HCT116 (cell line): ENCODE measurements around the gene OR9G4. TPM values are rescaled to one million over a fixed set of nuclear protein-coding genes. Genes with fewer than 3 reads are reported as not detected.

Experiments used
- ATAC-seq: fragments of 200-7000 bp; cut with Tn5 transposase; 2 replicates; pipeline ENCODE4 v1.9.1; 2020; ENCODE audit warnings: mild to moderate bottlenecking, moderate library complexity
- BruUV-seq: library from RNA; stranded (reverse); fragments of 400-500 nt; replicated peaks from 2 replicates; lab custom pipeline; 2021; lab: Mats Ljungman, UMichigan
- CTCF ChIA-PET: fragments of 300-600 bp; sonication (Branson Sonifier 250); formaldehyde crosslinking; loops from one replicate; lab custom pipeline; 2021; ENCODE audit warnings: antibody characterized with exemption; lab: Charles Lee
- POLR2A ChIA-PET: fragments of 300-600, 350-600 bp; sonication (Branson Sonifier 250); formaldehyde crosslinking; loops from one replicate; lab custom pipeline; 2021; ENCODE audit warnings: antibody characterized with exemption; lab: Charles Lee
- RAD21 ChIA-PET, 2 experiments: fragments of 300-600 bp; sonication (Branson Sonifier 250); formaldehyde crosslinking; loops; one replicate each; lab custom pipeline; 2023; ENCODE audit warnings: low total read pairs in 2 of 2; ENCODE audit not compliant: uncharacterized antibody in 2 of 2, unreplicated experiment in 2 of 2, low non-redundant PET in 1 of 2; lab: Charles Lee
- DNase-seq: peaks from one replicate; pipeline ENCODE4 v3.0.0-alpha.2; 2010; ENCODE audit warnings: low read depth, low spot score
- H2AFZ ChIP-seq: fragments of 200-600 bp; shearing (Covaris generic), sonication (generic); 2 replicates; pipeline ENCODE4 v1.6.1; 2017; ENCODE audit warnings: low read depth, mixed run types, mixed read lengths, antibody characterized with exemption, low read length; ENCODE audit not compliant: poor library complexity, severe bottlenecking
- H3K27ac ChIP-seq: 2 replicates; pipeline ENCODE4 v1.5.1; 2012; ENCODE audit warnings: low read depth, low read length
- H3K27me3 ChIP-seq: fragments of 200-600 bp; sonication (generic); 2 replicates; pipeline ENCODE4 v1.6.1; 2016; ENCODE audit warnings: mixed run types, low read length, mixed read lengths; ENCODE audit not compliant: insufficient read depth
- H3K36me3 ChIP-seq, 2 experiments: fragments of 200-500 bp in 1 of 2; fragments of 200-600 bp in 1 of 2; sonication (Bioruptor generic) in 1 of 2; sonication (generic) in 1 of 2; 2 replicates each; pipeline versions ENCODE4 v1.5.1 to v1.6.1; 2014 to 2016; ENCODE audit warnings: low read length in 2 of 2, inconsistent platforms in 1 of 2, mixed read lengths in 1 of 2, mixed run types in 1 of 2; ENCODE audit not compliant: insufficient read depth in 2 of 2, control insufficient read depth in 1 of 2
- H3K4me1 ChIP-seq, 2 experiments: fragments of 200-600 bp in 1 of 2; sonication (generic) in 1 of 2; 2 replicates each; pipeline versions ENCODE4 v1.5.1 to v1.6.1; 2012 to 2017; ENCODE audit warnings: low read length in 2 of 2, inconsistent platforms in 1 of 2, mild to moderate bottlenecking in 1 of 2, mixed read lengths in 1 of 2, mixed run types in 1 of 2, moderate library complexity in 1 of 2; ENCODE audit not compliant: insufficient read depth in 2 of 2, control insufficient read depth in 1 of 2
- H3K4me2 ChIP-seq: fragments of 200-600 bp; sonication (generic); 2 replicates; pipeline ENCODE4 v1.6.1; 2017; ENCODE audit warnings: mixed run types, low read length, mixed read lengths
- H3K4me3 ChIP-seq, 2 experiments: fragments of 200-600 bp in 1 of 2; sonication (generic) in 1 of 2; replicated peaks in 1 of 2; 2 replicates each; pipeline ENCODE4 v1.5.1; 2011 to 2016; ENCODE audit warnings: low read length in 2 of 2, control low read depth in 1 of 2, low read depth in 1 of 2, mild to moderate bottlenecking in 1 of 2, mixed read lengths in 1 of 2, mixed run types in 1 of 2
- H3K79me2 ChIP-seq: fragments of 200-600 bp; sonication (generic); 2 replicates; pipeline ENCODE4 v1.6.1; 2017; ENCODE audit warnings: mild to moderate bottlenecking, mixed run types, low read length, moderate library complexity, mixed read lengths; ENCODE audit not compliant: insufficient read depth
- H3K9ac ChIP-seq: fragments of 200-600 bp; sonication (generic); 2 replicates; pipeline ENCODE4 v1.6.1; 2016; ENCODE audit warnings: low read length, mixed read lengths
- H3K9me2 ChIP-seq: fragments of 200-600 bp; sonication (generic), shearing (Covaris generic); 2 replicates; pipeline ENCODE4 v1.6.1; 2017; ENCODE audit warnings: mixed run types, mild to moderate bottlenecking, moderate library complexity; ENCODE audit not compliant: insufficient read depth
- H3K9me3 ChIP-seq, 2 experiments: fragments of 200-500 bp in 1 of 2; fragments of 200-600 bp in 1 of 2; sonication (Bioruptor generic) in 1 of 2; sonication (generic) in 1 of 2; 2 replicates each; pipeline ENCODE4 v1.6.1; 2014 to 2017; ENCODE audit warnings: low read length in 2 of 2, mixed read lengths in 2 of 2, inconsistent platforms in 1 of 2, low read depth in 1 of 2, mild to moderate bottlenecking in 1 of 2, mixed run types in 1 of 2, moderate library complexity in 1 of 2; ENCODE audit not compliant: control insufficient read depth in 1 of 2, insufficient read depth in 1 of 2
- H4K20me1 ChIP-seq: fragments of 200-600 bp; sonication (generic), shearing (Covaris generic); 2 replicates; pipeline ENCODE4 v1.6.1; 2017; ENCODE audit warnings: mixed run types, mild to moderate bottlenecking, moderate library complexity; ENCODE audit not compliant: insufficient read depth
- CBX3 ChIP-seq: IDR thresholded peaks from 2 replicates; pipeline ENCODE4 v1.6.1; 2012; ENCODE audit warnings: low read depth
- CEBPB ChIP-seq: IDR thresholded peaks from 2 replicates; pipeline ENCODE4 v1.6.1; 2012; ENCODE audit warnings: low read depth
- EGR1 ChIP-seq: IDR thresholded peaks from 2 replicates; pipeline ENCODE4 v1.6.1; 2012; ENCODE audit warnings: low read depth
- ELF1 ChIP-seq: IDR thresholded peaks from 2 replicates; pipeline ENCODE4 v1.6.1; 2012; ENCODE audit warnings: low read depth, borderline replicate concordance
- EZH2 ChIP-seq: fragments of 200-600 bp; sonication (generic); IDR thresholded peaks from 2 replicates; pipeline ENCODE4 v1.6.1; 2017; ENCODE audit warnings: antibody characterized with exemption, mixed run types
- EZH2phosphoT487 ChIP-seq: fragments of 200-600 bp; IDR thresholded peaks from 2 replicates; pipeline ENCODE4 v1.6.1; 2018; ENCODE audit warnings: antibody characterized with exemption, borderline replicate concordance
- FOSL1 ChIP-seq: IDR thresholded peaks from 2 replicates; pipeline ENCODE4 v1.6.1; 2012; ENCODE audit warnings: low read depth
- POLR2A ChIP-seq: IDR thresholded peaks from 2 replicates; pipeline ENCODE4 v1.7.0; 2011; ENCODE audit warnings: borderline replicate concordance; ENCODE audit not compliant: insufficient read depth, insufficient read length; ENCODE audit errors: extremely low read depth
- POLR2AphosphoS5 ChIP-seq: IDR thresholded peaks from 2 replicates; pipeline ENCODE4 v1.6.1; 2011; ENCODE audit warnings: mild to moderate bottlenecking, low read depth, low read length, moderate library complexity
- RAD21 ChIP-seq: IDR thresholded peaks from 2 replicates; pipeline ENCODE4 v1.6.1; 2012; ENCODE audit warnings: low read depth, mild to moderate bottlenecking
- SIN3A ChIP-seq: IDR thresholded peaks from 2 replicates; pipeline ENCODE4 v1.6.1; 2012; ENCODE audit warnings: low read depth
- SP1 ChIP-seq: IDR thresholded peaks from 2 replicates; pipeline ENCODE4 v1.6.1; 2012; ENCODE audit warnings: low read depth
- SRF ChIP-seq: IDR thresholded peaks from 2 replicates; pipeline ENCODE4 v1.6.1; 2012; ENCODE audit warnings: low read depth
- TCF7L2 ChIP-seq: IDR thresholded peaks from 2 replicates; pipeline ENCODE4 v1.7.0; 2011; ENCODE audit warnings: borderline replicate concordance, inconsistent platforms; ENCODE audit not compliant: insufficient read depth, insufficient read length; ENCODE audit errors: extremely low read depth
- YY1 ChIP-seq: IDR thresholded peaks from 2 replicates; pipeline ENCODE4 v1.6.1; 2011; ENCODE audit warnings: low read length, low read depth, moderate library complexity, mild to moderate bottlenecking; ENCODE audit not compliant: insufficient replicate concordance; ENCODE audit errors: extremely low read depth
- ZNF274 ChIP-seq: fragments of 200-500 bp; sonication (Bioruptor generic); IDR thresholded peaks from 2 replicates; pipeline ENCODE4 v1.6.1; 2014; ENCODE audit warnings: mild to moderate bottlenecking, low read depth, low read length, inconsistent platforms
- intact Hi-C: fragments of 100-400 bp; cut with micrococcal nuclease; formaldehyde crosslinking; loops from 2 replicates; pipeline ENCODE4 v1.10.0; 2022
- total RNA-seq: library from RNA; stranded (reverse); gene quantifications from one replicate; pipeline ENCODE4 v1.2.1, GENCODE V29; 2021; ENCODE audit not compliant: unreplicated experiment
- TF ChIP-seq, protein P1 (sequence below): IDR thresholded peaks from 2 replicates; pipeline ENCODE4 v1.6.1; 2012
- TF ChIP-seq, protein P2 (sequence below): IDR thresholded peaks from 2 replicates; pipeline ENCODE4 v1.6.1; 2012
- TF ChIP-seq, protein P3 (sequence below), 3 experiments: fragments of 200-600 bp in 1 of 3; sonication (generic) in 1 of 3; IDR thresholded peaks in 2 of 3; conservative IDR thresholded peaks in 1 of 3; 2 replicates each; pipeline ENCODE4 v1.5.1; 2012 to 2017; ENCODE audit warnings: low read depth in 2 of 3, low read length in 2 of 3, antibody characterized with exemption in 1 of 3, borderline replicate concordance in 1 of 3, control low read depth in 1 of 3, mild to moderate bottlenecking in 1 of 3, mixed read lengths in 1 of 3, mixed run types in 1 of 3, moderate library complexity in 1 of 3; ENCODE audit not compliant: insufficient read depth in 1 of 3
- TF ChIP-seq, protein P4 (sequence below): IDR thresholded peaks from 2 replicates; pipeline ENCODE4 v1.6.1; 2012; ENCODE audit warnings: low read depth

Gene OR9G4
- total RNA-seq, 1 experiment from 2014 or later = not detected

DNA sequence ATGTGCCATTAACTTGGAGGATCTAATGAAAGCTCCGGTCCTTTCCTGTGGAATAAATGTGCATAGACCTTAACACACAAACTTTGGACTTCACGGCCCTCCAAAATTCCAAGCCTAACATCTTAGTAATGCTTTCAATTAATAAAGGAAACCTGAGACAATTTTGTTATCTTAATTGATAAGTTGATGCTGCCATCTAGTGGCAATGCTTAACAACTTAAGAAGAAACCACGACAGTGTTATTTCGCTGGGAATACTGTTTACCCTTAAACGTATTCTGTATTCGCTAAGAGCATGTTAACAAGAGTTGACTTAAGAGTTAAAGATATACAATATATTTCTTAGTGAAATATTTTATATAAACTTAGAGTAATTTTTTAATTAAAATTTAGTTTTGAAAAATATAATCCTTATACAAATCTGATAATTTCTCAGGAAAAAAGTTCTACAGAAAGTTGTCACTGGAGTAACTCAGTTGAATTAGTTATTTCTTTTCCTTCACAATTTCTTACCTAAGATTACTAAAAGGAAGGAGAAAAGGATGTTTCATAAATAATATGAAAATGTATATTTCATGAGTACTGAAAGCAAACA is 35.0 kb upstream of the OR9G4 start (continued):
- TF ChIP-seq ELF1 (no peak), EZH2 (no peak), POLR2AphosphoS5 (no peak), ZNF274 (no peak), EZH2phosphoT487 (no peak), TCF7L2 (no peak)
- TF ChIP-seq, protein P1, sequence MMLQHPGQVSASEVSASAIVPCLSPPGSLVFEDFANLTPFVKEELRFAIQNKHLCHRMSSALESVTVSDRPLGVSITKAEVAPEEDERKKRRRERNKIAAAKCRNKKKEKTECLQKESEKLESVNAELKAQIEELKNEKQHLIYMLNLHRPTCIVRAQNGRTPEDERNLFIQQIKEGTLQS = no peak

DNA sequence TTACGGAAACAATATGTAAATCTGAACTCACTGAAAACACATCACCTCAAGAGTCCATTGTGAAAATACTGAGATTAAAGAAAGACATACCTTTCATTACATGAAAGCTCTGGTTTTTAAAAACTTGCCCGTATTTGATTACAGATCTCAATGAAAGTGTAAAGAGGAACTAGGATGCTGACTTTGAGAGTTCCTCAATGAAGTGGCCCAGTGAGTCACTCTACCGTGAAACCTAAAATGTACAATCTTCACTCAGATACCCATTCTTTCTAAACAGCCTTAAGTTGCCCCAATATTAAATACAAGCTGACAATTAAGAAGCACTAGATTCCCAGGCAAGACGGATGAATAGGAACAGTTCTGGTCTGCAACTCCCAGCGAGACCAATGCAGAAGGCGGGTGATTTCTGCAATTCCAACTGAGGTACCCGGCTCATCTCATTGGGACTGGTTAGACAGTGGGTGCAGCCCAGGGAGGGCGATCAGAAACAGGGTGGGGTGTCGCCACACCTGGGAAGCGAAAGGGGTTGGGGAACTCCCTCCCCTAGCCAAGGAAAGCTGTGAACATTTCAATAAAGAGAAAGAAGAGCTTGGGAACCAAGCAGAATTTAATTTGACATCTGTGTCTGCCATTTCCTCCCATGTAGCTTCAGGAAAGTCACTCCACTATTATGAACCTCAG is 33.8 kb upstream of the OR9G4 start:
- Histone ChIP-seq H3K27ac (no peak overlapping the region), H3K4me3 (no peak overlapping the region), H3K4me2 (no peak overlapping the region), H3K36me3 (no peaks in the 10 kb centered on the region), H2AFZ (no peak overlapping the region), H3K9ac (no peak overlapping the region), H3K27me3 (no peaks in the 10 kb centered on the region), H3K79me2 (no peaks in the 10 kb centered on the region), H3K9me2 (no peaks in the 10 kb centered on the region), H3K4me1 (no peaks in the 10 kb centered on the region), H3K9me3 (0 out of 4 replicates have a peak, but pooled peaks cover 0 to 3% of the 10 kb centered on the region in 2 experiments), H4K20me1 (no peaks in the 10 kb centered on the region)
- no TSS peak for BruUV-seq
- ChIA-PET RAD21 (no interaction called here), CTCF (no interaction called here), POLR2A (no interaction called here)
- TF ChIP-seq CBX3 (no peak), POLR2A (no peak), RAD21 (no peak), ELF1 (no peak), SRF (no peak), YY1 (no peak), POLR2AphosphoS5 (no peak), SP1 (no peak), CEBPB (no peak), FOSL1 (no peak), ZNF274 (no peak), SIN3A (no peak), EGR1 (no peak)
- TF ChIP-seq, protein P2, sequence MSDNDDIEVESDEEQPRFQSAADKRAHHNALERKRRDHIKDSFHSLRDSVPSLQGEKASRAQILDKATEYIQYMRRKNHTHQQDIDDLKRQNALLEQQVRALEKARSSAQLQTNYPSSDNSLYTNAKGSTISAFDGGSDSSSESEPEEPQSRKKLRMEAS = no peak
- TF ChIP-seq, protein P3, sequence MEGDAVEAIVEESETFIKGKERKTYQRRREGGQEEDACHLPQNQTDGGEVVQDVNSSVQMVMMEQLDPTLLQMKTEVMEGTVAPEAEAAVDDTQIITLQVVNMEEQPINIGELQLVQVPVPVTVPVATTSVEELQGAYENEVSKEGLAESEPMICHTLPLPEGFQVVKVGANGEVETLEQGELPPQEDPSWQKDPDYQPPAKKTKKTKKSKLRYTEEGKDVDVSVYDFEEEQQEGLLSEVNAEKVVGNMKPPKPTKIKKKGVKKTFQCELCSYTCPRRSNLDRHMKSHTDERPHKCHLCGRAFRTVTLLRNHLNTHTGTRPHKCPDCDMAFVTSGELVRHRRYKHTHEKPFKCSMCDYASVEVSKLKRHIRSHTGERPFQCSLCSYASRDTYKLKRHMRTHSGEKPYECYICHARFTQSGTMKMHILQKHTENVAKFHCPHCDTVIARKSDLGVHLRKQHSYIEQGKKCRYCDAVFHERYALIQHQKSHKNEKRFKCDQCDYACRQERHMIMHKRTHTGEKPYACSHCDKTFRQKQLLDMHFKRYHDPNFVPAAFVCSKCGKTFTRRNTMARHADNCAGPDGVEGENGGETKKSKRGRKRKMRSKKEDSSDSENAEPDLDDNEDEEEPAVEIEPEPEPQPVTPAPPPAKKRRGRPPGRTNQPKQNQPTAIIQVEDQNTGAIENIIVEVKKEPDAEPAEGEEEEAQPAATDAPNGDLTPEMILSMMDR (IDR thresholded peaks at IDR 0.05 in 2 of 3, conservative IDR thresholded peaks at IDR 0.05 in 1 of 3; ENCODE audit: borderline replicate concordance in 1 of 3, insufficient read depth in 1 of 3, low read depth in 2 of 3, low read length in 2 of 3) = no peak
- TF ChIP-seq, protein P4, sequence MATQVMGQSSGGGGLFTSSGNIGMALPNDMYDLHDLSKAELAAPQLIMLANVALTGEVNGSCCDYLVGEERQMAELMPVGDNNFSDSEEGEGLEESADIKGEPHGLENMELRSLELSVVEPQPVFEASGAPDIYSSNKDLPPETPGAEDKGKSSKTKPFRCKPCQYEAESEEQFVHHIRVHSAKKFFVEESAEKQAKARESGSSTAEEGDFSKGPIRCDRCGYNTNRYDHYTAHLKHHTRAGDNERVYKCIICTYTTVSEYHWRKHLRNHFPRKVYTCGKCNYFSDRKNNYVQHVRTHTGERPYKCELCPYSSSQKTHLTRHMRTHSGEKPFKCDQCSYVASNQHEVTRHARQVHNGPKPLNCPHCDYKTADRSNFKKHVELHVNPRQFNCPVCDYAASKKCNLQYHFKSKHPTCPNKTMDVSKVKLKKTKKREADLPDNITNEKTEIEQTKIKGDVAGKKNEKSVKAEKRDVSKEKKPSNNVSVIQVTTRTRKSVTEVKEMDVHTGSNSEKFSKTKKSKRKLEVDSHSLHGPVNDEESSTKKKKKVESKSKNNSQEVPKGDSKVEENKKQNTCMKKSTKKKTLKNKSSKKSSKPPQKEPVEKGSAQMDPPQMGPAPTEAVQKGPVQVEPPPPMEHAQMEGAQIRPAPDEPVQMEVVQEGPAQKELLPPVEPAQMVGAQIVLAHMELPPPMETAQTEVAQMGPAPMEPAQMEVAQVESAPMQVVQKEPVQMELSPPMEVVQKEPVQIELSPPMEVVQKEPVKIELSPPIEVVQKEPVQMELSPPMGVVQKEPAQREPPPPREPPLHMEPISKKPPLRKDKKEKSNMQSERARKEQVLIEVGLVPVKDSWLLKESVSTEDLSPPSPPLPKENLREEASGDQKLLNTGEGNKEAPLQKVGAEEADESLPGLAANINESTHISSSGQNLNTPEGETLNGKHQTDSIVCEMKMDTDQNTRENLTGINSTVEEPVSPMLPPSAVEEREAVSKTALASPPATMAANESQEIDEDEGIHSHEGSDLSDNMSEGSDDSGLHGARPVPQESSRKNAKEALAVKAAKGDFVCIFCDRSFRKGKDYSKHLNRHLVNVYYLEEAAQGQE = no peak
- DNase-seq (no peak), ATAC-seq (no peak)
- intact Hi-C loops = loop anchor here (2.0 kb wide), 1 partner anchor 840 kb away; no protein-coding TSS in a partner anchor
